ENCODE measurements around the gene NRXN2.

NRXN2 gene

GRCh38 chr11:64723117-64723906, at the start of gene NRXN2:
TSS of gene NRXN2 (minus strand) at chr11:64723197. CDS start at chr11:64713699, 9,498 bp downstream.
- no peak for TF ChIP-seq GATA2 (IDR thresholded peaks at IDR 0.05; ENCODE audit: low read depth, low read length)
- TF ChIP-seq GATA3 (IDR thresholded peaks at IDR 0.05; ENCODE audit: low read depth, low read length), result no peak

- TF ChIP-seq GATA2 (IDR thresholded peaks at IDR 0.05; ENCODE audit: low read depth, low read length) (no peak), GATA3 (IDR thresholded peaks at IDR 0.05; ENCODE audit: low read depth, low read length) (no peak)
Measured at GRCh38 chr11:64772303-64773018, 49.5 kb upstream of the NRXN2 start.

DNA sequence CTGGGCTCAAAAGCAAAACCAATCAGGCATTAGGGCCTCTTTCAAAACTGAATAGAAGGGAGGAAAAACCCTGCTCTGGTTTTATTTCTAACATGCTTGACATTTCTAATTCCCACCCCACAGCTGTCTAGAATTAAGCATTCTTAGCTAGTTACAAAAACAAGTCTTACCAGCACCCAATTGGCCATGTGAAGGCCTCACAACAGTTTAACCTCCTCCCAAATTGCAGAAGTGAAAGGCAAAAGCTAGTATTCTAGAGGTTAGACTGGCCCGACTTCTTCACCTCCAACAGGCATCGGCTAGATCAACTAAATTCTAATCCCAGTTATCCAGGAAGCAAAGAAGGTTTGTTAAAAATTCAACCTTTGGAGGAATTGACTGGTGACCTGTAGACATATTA, 48.9 kb upstream of the NRXN2 start:
- no peak for TF ChIP-seq GATA3 (IDR thresholded peaks at IDR 0.05; ENCODE audit: low read depth, low read length)
- no peak for TF ChIP-seq GATA2 (IDR thresholded peaks at IDR 0.05; ENCODE audit: low read depth, low read length)

GRCh38 chr11:64770120-64770519, 47.1 kb upstream of the NRXN2 start:
- TF ChIP-seq GATA2 (IDR thresholded peaks at IDR 0.05; ENCODE audit: low read depth, low read length) (no peak), GATA3 (IDR thresholded peaks at IDR 0.05; ENCODE audit: low read depth, low read length) (no peak)

GRCh38 chr11:64769283-64769682, 46.3 kb upstream of the NRXN2 start:
- no peak for TF ChIP-seq GATA2 (IDR thresholded peaks at IDR 0.05; ENCODE audit: low read depth, low read length)
- TF ChIP-seq GATA3 (IDR thresholded peaks at IDR 0.05; ENCODE audit: low read depth, low read length), result no peak

- TF ChIP-seq GATA3 (IDR thresholded peaks at IDR 0.05; ENCODE audit: low read depth, low read length), result no peak
- no peak for TF ChIP-seq GATA2 (IDR thresholded peaks at IDR 0.05; ENCODE audit: low read depth, low read length)
Measured at GRCh38 chr11:64768300-64768694, 45.3 kb upstream of the NRXN2 start.

- no peak for TF ChIP-seq GATA3 (IDR thresholded peaks at IDR 0.05; ENCODE audit: low read depth, low read length)
- no peak for TF ChIP-seq GATA2 (IDR thresholded peaks at IDR 0.05; ENCODE audit: low read depth, low read length)
Measured at GRCh38 chr11:64767344-64768299, 44.6 kb upstream of the NRXN2 start.

DNA sequence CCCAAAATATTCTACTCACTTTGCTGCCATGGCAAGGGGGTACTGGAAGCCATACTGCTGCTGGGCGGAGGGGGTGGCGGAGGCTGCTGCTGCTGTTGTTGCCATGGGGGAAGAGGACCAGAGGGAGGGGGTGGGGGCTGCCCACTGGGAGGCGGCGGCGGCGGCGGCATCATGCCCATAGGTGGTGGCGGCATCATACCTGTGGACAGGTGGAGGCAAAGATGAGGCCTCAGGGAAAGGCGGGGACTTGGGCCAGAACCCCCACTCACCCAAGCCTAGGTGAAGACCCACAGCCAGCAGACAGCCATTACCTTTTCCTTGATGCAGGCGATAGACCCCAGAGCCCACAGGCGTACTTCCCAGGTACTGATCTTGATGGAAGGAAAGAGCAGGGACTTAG, 43.9 kb upstream of the NRXN2 start:
- no peak for TF ChIP-seq GATA3 (IDR thresholded peaks at IDR 0.05; ENCODE audit: low read depth, low read length)
- no peak for TF ChIP-seq GATA2 (IDR thresholded peaks at IDR 0.05; ENCODE audit: low read depth, low read length)

GRCh38 chr11:64765851-64766665, 43.1 kb upstream of the NRXN2 start:
- TF ChIP-seq GATA2 (IDR thresholded peaks at IDR 0.05; ENCODE audit: low read depth, low read length), result no peak
- TF ChIP-seq GATA3 (IDR thresholded peaks at IDR 0.05; ENCODE audit: low read depth, low read length), result no peak

- TF ChIP-seq GATA3 (IDR thresholded peaks at IDR 0.05; ENCODE audit: low read depth, low read length) (no peak), GATA2 (IDR thresholded peaks at IDR 0.05; ENCODE audit: low read depth, low read length) (no peak)
Measured at GRCh38 chr11:64765291-64765850, 42.4 kb upstream of the NRXN2 start.

DNA sequence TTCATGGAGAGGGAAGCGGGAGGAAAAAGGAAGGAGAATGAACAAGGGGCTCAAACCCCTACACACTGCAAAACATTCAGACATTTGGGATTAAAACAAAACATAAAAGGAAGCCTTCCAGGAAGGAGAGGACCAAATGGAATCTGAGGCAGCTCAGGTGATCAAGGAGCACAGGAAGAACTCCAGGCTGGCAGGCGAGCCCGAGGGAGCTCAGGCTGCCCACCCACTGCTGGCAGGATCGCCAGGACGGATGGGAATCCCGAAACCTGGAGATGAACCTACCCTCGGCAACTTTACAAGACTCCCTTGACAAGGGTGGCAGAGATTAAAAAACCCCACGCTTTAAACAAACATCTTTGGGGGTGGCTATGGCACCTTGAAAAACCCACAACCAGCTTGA, 41.8 kb upstream of the NRXN2 start:
- TF ChIP-seq GATA3 (IDR thresholded peaks at IDR 0.05; ENCODE audit: low read depth, low read length), result no peak
- no peak for TF ChIP-seq GATA2 (IDR thresholded peaks at IDR 0.05; ENCODE audit: low read depth, low read length)

GRCh38 chr11:64764040-64764611, 41.1 kb upstream of the NRXN2 start:
- TF ChIP-seq GATA3 (IDR thresholded peaks at IDR 0.05; ENCODE audit: low read depth, low read length) (no peak), GATA2 (IDR thresholded peaks at IDR 0.05; ENCODE audit: low read depth, low read length) (no peak)
